RWPE2 (cell line): Measurements from ENCODE around the gene ARNT2.

ENCODE experiments used
- ATAC-seq: fragments of 200-7000 bp; cut with Tn5 transposase; 3 replicates; pipeline ENCODE4 v1.9.1; 2021; ENCODE audit warnings: low read depth
- DNase-seq: peaks from one replicate; pipeline ENCODE4 v3.0.0-alpha.2; 2020; ENCODE audit warnings: low spot score
- H3K27ac ChIP-seq: fragments of 450-650 bp; 2 replicates; pipeline ENCODE4 v1.5.1; 2017; ENCODE audit warnings: mild to moderate bottlenecking; ENCODE audit not compliant: poor library complexity, severe bottlenecking
- H3K27me3 ChIP-seq: fragments of 250-450 bp; sonication (Bioruptor Pico); 2 replicates; pipeline ENCODE4 v1.5.1; 2021; ENCODE audit warnings: mild to moderate bottlenecking, moderate library complexity; ENCODE audit not compliant: insufficient read depth, poor library complexity, severe bottlenecking
- H3K36me3 ChIP-seq: fragments of 250-450 bp; sonication (Bioruptor Pico); 2 replicates; pipeline ENCODE4 v1.5.1; 2020; ENCODE audit warnings: low read depth, mild to moderate bottlenecking, moderate library complexity
- H3K4me1 ChIP-seq: fragments of 250-450 bp; sonication (Bioruptor Pico); 2 replicates; pipeline ENCODE4 v1.5.1; 2021; ENCODE audit warnings: mild to moderate bottlenecking, moderate library complexity; ENCODE audit not compliant: insufficient read depth, poor library complexity, severe bottlenecking
- H3K4me3 ChIP-seq: fragments of 250-450 bp; sonication (Bioruptor Pico); 2 replicates; pipeline ENCODE4 v1.5.1; 2021; ENCODE audit warnings: mild to moderate bottlenecking, moderate library complexity; ENCODE audit not compliant: severe bottlenecking
- H3K9me3 ChIP-seq: fragments of 250-450 bp; sonication (Bioruptor Pico); 2 replicates; pipeline ENCODE4 v1.5.1; 2021; ENCODE audit warnings: mild to moderate bottlenecking, moderate library complexity; ENCODE audit not compliant: severe bottlenecking
- CTCF ChIP-seq: fragments of 450-650 bp; IDR thresholded peaks from one replicate; pipeline ENCODE4 v1.5.1; 2017; ENCODE audit warnings: mild to moderate bottlenecking, moderate library complexity; ENCODE audit not compliant: poor library complexity, severe bottlenecking

The ARNT2 gene

GRCh38 chr15:80626643-80627120 lies 222.5 kb downstream of the ARNT2 start:
- H3K27ac ChIP-seq, result no peak overlapping the region
- ATAC-seq (no peak), DNase-seq (no peak)
- no peak for TF ChIP-seq CTCF
- no peaks in the 10 kb centered on the region for H3K4me1 ChIP-seq
- H3K4me3 ChIP-seq, result no peak overlapping the region
- H3K36me3 ChIP-seq, result no peaks in the 10 kb centered on the region
- H3K9me3 ChIP-seq, result no peaks in the 10 kb centered on the region
- H3K27me3 ChIP-seq, result no peaks in the 10 kb centered on the region

- ATAC-seq, result no peak
- TF ChIP-seq CTCF, result no peak
- H3K4me3 ChIP-seq, result no peak overlapping the region
- no peaks in the 10 kb centered on the region for H3K4me1 ChIP-seq
- H3K9me3 ChIP-seq, result no peaks in the 10 kb centered on the region
- H3K27ac ChIP-seq, result no peak overlapping the region
- DNase-seq, result no peak
- H3K27me3 ChIP-seq, result no peaks in the 10 kb centered on the region
- H3K36me3 ChIP-seq, result no peaks in the 10 kb centered on the region
These were observed 225.2 kb downstream of the ARNT2 start for GRCh38 chr15:80629355-80629754.

GRCh38 chr15:80630981-80631380 lies 226.8 kb downstream of the ARNT2 start:
- DNase-seq (no peak), ATAC-seq (no peak)
- H3K27ac ChIP-seq, result no peak overlapping the region
- no peaks in the 10 kb centered on the region for H3K4me1 ChIP-seq
- H3K4me3 ChIP-seq, result no peak overlapping the region
- no peak for TF ChIP-seq CTCF
- no peaks in the 10 kb centered on the region for H3K36me3 ChIP-seq
- no peaks in the 10 kb centered on the region for H3K27me3 ChIP-seq
- no peaks in the 10 kb centered on the region for H3K9me3 ChIP-seq

GRCh38 chr15:80633221-80633620 lies 229.0 kb downstream of the ARNT2 start:
- H3K4me1 ChIP-seq, result no peaks in the 10 kb centered on the region
- DNase-seq (no peak), ATAC-seq (no peak)
- H3K27ac ChIP-seq, result no peak overlapping the region
- H3K36me3 ChIP-seq, result no peaks in the 10 kb centered on the region
- H3K9me3 ChIP-seq, result no peaks in the 10 kb centered on the region
- no peak for TF ChIP-seq CTCF
- H3K27me3 ChIP-seq, result no peaks in the 10 kb centered on the region
- no peak overlapping the region for H3K4me3 ChIP-seq

- no peak for TF ChIP-seq CTCF
- Histone ChIP-seq H3K4me3 (no peak overlapping the region), H3K4me1 (no peaks in the 10 kb centered on the region), H3K27ac (no peak overlapping the region), H3K9me3 (peaks cover 6% of the 10 kb centered on the region), H3K36me3 (no peaks in the 10 kb centered on the region), H3K27me3 (no peaks in the 10 kb centered on the region)
- no peak for ATAC-seq
- DNase-seq, result no peak
These were observed 231.8 kb downstream of the ARNT2 start for GRCh38 chr15:80635953-80636352.
